OCI-M2 (cell line): ENCODE data around the gene PLXNA4.

Experiments
- DNase-seq: peaks from one replicate; lab custom pipeline; 2025; ENCODE audit not compliant: unreplicated experiment; lab: John Stamatoyannopoulos, UW

Gene PLXNA4

DNA sequence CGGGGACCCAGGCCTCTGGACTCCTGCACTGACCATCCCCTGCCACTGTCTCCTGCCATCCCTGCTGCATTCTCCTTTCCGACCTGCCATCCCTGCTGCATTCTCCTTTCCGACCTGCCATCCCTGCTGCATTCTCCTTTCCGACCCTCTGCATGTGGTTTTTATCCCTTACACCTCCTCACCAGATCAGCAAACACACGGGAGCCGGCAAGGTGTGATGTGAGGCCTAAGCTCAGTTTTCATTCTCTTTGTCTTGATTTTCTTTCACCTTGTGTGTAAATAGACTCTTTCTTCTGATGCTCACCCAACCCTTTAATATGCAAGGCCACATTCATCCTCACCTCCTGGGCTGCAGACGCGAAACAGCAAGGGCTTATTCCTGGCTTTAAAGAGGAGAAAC lies 11.4 kb downstream of the PLXNA4 start:
- DNase-seq: no peak

GRCh38 chr7:132564090-132564489 lies 12.2 kb downstream of the PLXNA4 start:
- DNase-seq: no peak

DNA sequence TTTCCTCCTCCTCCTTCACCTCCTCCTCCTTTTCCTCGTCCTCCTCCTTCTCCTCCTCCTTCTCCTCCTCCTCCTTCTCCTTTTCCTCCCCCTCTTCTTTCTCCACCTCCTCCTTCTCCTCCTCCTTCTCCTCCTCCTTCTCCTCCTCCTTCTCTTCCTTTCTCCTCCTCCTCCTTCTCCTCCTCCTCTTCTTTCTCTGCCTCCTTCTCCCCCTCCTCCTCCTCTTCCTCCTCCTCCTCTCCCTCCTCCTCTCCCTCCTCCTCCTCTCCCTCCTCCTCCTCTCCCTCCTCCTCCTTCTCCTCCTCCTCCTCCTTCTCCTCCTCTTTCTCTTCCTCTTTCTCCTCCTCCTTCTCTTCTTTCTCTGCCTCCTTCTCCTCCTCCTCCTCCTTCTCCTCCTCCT lies 13.6 kb downstream of the PLXNA4 start:
- no peak for DNase-seq

- DNase-seq: no peak
Observed at GRCh38 chr7:132561763-132562162, 14.5 kb downstream of the PLXNA4 start.

DNA sequence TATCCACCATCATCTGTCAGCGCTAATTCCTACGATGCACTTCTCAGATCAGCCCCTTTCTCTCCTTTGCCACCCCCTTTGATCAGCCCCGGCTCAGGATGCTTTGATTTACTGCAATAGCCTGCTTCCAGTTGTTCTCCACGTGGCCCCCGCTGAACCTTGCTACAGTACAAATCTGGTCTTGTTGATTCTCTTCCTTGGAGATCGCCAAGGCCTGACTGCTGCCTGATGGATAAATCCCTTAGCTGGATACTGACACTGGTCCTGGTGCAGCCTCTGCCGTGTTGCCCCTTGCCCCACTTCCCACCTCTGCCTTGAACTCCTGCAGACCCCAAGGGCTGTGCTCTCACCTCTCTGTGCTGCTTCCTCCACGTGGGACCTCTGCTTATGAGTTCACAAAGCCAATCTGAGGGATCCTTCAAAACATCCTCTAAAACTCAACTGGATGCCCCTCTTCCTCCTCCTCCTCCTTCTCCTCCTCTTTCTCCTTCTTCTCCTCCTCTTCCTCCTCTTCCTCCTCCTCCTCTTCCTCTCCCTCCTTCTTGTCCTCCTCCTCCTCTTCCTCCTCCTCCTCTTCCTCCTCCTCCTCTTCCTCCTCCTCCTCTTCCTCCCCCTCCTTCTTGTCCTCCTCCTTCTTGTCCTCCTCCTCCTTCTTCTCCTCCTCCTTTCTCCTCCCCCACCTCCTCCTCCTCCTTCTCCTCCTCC lies 15.3 kb downstream of the PLXNA4 start:
- no peak for DNase-seq

- DNase-seq: no peak
Observed at GRCh38 chr7:132560105-132560504, 16.2 kb downstream of the PLXNA4 start.

DNA sequence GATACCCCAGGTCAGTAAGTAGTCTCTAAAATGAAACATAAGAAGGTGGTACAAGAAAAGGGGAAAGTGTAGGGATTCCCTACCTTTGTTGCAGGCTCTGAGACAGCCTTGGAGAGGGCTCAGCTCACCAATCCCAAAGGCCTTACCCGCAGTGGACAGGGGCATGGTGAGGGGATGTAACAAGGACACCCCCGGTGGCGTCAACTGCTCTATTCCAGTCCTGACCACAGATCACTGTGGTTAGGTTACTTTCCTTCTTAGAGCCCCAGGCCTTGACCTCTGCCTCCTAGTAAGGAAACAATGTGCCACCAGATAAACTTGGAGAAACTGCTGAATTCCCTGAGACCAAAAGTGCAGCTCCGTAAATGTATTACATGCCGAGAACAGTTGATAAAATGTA lies 17.5 kb downstream of the PLXNA4 start:
- DNase-seq: no peak

DNA sequence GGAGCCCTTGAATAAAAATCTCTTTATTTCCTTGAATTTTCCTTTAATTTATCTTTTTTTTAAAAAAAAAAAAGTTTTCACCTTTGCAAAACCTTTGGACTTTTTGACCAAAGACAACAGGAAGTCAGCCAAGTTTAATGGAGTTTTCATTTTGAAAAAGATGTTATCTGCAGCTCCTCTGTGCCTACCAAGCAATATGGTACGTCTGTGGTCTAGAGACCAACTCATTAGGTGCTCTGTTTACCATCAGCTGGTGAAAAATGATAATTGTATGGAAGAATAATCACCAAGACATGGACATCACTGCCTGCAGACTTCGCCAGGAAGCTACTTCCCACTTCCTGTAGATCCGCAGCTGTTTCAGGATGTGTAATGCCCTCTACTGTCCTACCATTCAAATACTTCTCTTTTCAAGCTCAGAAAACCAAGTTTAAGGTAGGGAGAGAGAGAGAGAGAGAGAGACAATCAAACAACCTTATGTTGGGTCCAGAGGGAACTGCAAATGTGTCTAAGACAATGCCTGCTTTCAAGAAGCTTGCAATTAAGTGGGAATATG lies 18.7 kb downstream of the PLXNA4 start:
- no peak for DNase-seq

- DNase-seq: no peak
Observed at GRCh38 chr7:132554446-132554845, 21.8 kb downstream of the PLXNA4 start.

- DNase-seq: no peak
Observed at GRCh38 chr7:132553031-132553430, 23.2 kb downstream of the PLXNA4 start.

GRCh38 chr7:132551886-132552285 lies 24.4 kb downstream of the PLXNA4 start:
- DNase-seq: no peak

GRCh38 chr7:132551439-132551838 lies 24.8 kb downstream of the PLXNA4 start:
- DNase-seq: no peak

GRCh38 chr7:132548489-132549078 lies 27.7 kb downstream of the PLXNA4 start:
- no peak for DNase-seq

DNA sequence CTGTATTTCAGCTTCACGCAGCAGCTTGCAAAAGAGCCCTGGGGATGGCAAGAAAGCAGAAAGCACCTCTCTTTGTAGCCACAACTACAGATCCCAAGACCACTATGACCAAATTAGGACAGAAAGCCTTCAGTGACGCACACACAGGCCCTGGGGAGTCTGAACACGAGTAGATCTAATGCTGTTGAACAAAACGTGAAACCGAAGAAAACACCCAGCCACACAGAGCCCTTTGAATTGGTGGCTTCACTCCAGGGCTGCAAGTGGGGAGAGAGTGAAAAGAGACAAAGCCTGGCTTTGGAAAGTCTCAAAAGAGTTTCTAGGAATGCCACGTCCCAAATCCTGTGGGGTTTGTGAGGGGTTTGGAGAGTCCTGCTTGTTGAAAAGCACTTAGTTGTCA lies 28.4 kb downstream of the PLXNA4 start:
- DNase-seq: no peak

- no peak for DNase-seq
Observed at GRCh38 chr7:132546366-132547127, 29.7 kb downstream of the PLXNA4 start.

DNA sequence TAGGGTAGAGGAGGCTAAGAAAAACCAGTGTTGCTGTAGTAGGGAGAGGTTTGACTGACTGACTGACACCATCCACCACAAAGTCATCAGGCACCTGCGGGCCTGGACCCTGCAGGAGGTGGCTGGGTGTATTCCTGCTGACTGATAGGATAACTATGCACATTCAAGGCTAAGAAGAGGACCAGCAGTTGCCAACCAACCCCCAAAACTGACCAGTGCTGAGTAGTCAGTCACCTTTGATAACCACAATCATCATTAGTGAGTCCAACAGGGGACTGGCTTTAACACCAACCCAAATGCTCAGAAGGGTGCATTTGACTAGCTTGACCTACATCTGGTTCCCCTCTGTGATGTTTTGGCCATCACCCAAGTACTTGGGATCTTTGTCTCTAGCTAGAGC lies 30.5 kb downstream of the PLXNA4 start:
- DNase-seq: no peak

GRCh38 chr7:132544999-132545398 lies 31.3 kb downstream of the PLXNA4 start:
- no peak for DNase-seq

GRCh38 chr7:132544025-132544424 lies 32.2 kb downstream of the PLXNA4 start:
- no peak for DNase-seq

- no peak for DNase-seq
Observed at GRCh38 chr7:132542895-132543294, 33.4 kb downstream of the PLXNA4 start.

- DNase-seq: no peak
Observed at GRCh38 chr7:132541656-132542055, 34.6 kb downstream of the PLXNA4 start.

DNA sequence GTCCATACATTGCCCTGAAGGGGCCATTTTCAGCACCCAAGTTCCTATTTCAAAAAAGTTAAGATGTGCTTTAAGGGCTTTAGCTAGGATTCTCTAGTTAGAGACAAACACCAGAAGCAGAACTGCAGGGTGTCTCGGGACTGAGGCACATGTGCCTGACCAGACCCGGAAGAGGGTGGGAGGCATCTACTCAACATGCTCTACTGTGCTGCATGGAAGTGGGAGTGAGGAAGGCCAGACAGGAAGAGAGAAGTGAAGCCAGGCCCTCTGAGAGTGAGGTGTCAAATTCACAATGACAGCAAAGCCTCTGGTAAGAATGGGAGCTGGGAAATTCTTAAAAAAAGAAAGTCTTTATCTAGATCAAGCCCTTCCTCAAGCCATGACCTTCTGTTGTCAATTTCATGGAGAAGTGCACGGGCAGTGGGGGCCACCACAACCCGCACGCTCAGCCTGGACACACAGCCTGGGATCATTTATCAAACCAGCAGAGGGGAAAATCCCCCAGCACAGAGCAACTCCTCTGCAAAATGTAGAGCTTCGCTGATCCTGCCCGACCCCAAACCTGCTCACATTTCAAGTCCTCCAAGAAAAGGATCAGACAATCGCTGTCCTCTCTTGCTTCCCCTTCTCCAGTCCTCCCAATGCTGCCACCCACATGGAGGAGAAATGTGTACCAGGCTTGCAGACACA lies 38.7 kb downstream of the PLXNA4 start:
- no peak for DNase-seq
